Ishikawa (cell line): Measurements from ENCODE around the gene CHAT.

Experiments
- CREB1 ChIP-seq: IDR thresholded peaks from 2 replicates; pipeline ENCODE4 v1.6.1; 2012; ENCODE audit warnings: low read depth
- EP300 ChIP-seq: IDR thresholded peaks from 2 replicates; pipeline ENCODE4 v1.6.1; 2012; ENCODE audit warnings: borderline replicate concordance
- FOXM1 ChIP-seq: IDR thresholded peaks from 2 replicates; pipeline ENCODE4 v1.6.1; 2012; ENCODE audit warnings: low read depth, borderline replicate concordance
- MAX ChIP-seq: IDR thresholded peaks from 2 replicates; pipeline ENCODE4 v1.6.1; 2012
- NFIC ChIP-seq: IDR thresholded peaks from 2 replicates; pipeline ENCODE4 v1.6.1; 2012
- RAD21 ChIP-seq: IDR thresholded peaks from 2 replicates; pipeline ENCODE4 v1.6.1; 2012; ENCODE audit warnings: low read depth
- TAF1 ChIP-seq: IDR thresholded peaks from 2 replicates; pipeline ENCODE4 v1.6.1; 2012; ENCODE audit warnings: low read depth, mild to moderate bottlenecking
- YY1 ChIP-seq: IDR thresholded peaks from 2 replicates; pipeline ENCODE4 v1.6.1; 2012; ENCODE audit warnings: low read depth
- TF ChIP-seq, protein P1 (sequence below): IDR thresholded peaks from 2 replicates; pipeline ENCODE4 v1.6.1; 2012

DNA sequence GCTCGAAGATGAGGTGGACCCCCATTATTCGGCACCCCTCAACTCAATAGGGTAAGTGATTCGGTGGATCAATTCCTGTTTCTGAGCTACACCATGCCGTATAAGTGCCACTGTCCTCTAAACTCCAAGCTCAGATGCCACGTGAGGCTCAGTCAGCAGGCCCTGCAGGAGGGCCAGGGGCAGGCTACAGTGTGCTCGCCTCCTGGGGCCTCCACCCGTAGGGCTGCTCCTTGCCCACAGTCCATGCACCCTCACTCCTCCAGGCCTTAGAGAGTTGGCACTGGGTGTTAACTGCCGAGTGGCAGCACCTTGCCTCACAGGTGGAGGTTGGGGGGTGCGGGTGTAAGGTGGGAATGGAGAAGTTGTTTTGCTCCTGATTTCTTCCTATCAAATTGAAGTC, 77.8 kb downstream of the CHAT start:
- no peak for TF ChIP-seq RAD21
- TF ChIP-seq MAX: no peak
- TF ChIP-seq, protein P1, sequence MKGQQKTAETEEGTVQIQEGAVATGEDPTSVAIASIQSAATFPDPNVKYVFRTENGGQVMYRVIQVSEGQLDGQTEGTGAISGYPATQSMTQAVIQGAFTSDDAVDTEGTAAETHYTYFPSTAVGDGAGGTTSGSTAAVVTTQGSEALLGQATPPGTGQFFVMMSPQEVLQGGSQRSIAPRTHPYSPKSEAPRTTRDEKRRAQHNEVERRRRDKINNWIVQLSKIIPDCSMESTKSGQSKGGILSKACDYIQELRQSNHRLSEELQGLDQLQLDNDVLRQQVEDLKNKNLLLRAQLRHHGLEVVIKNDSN: no peak
- no peak for TF ChIP-seq CREB1
- no peak for TF ChIP-seq EP300
- no peak for TF ChIP-seq YY1
- no peak for TF ChIP-seq FOXM1
- no peak for TF ChIP-seq NFIC
- no peak for TF ChIP-seq TAF1
